ENCODE measurements around the gene MAZ. TPM values are rescaled to one million over a fixed set of nuclear protein-coding genes. Genes with fewer than 3 reads are reported as not detected.

Gene MAZ
- total and polyA plus RNA-seq, 2 of the 8 experiments (the other 6 are each of a cell fraction or from before 2014, with no cell fraction given) = 219 to 380 TPM

DNA sequence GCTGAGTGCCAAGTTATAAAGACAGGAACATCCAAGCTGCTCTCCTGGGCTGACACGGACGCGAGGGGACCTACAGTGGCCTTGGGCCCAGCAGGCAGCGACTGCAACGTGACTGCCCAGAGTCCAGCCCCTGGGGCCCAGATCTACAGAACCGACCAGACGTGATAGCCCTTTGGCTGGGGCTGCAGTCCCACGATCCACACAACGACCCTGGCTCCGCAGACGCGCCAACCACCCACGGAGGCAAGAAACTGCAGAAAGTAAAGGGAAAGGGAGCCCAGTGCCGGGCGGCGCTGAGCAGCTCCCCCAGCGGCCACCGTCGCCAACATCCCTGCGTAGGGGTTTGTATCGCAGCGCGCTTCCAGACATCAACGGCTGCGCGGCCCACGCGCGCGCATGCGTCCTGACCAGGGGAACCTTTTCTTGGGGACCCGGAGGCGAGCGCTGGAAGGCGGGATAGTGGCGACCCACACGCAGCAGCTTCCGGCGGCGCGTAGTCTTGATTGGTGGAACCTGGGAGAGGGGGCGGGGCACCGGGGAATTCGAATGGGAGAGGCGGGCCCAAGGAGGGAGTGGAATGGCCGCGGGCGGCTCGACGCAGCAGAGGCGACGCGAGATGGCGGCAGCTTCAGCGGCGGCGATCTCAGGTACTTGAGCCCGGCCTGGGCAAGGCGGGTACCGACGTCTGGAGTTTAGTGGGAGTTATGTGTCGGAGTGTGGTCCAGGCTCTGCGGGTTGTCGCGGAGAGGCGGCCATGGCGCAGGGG, 16.0 kb upstream of the MAZ start, which contains the start of gene KIF22:
Gene KIF22, plus strand, starts transcription at position 569 of the 766 bp plus-strand sequence. Its CDS starts 9 bp downstream, at position 578.
- H3K4me1 ChIP-seq (replicated peaks in 1 of 4; ENCODE audit: control insufficient read depth in 3 of 4, insufficient read depth in 4 of 4, low read length in 3 of 4) = peaks cover 3 to 16% (median 5%) of the 10 kb centered on the region in 4 experiments
- no peak for FAIRE-seq
- TF ChIP-seq, protein P1, sequence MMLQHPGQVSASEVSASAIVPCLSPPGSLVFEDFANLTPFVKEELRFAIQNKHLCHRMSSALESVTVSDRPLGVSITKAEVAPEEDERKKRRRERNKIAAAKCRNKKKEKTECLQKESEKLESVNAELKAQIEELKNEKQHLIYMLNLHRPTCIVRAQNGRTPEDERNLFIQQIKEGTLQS (IDR thresholded peaks at IDR 0.05; ENCODE audit: insufficient read depth, low read depth, low read length) = 0 out of 2 replicates have a peak, but pooled peaks have one; percentile 42
- TF ChIP-seq CTBP2 (IDR thresholded peaks at IDR 0.05; ENCODE audit: borderline replicate concordance, insufficient read depth, insufficient read length, low read length) = no peak
- TF ChIP-seq, protein P2, sequence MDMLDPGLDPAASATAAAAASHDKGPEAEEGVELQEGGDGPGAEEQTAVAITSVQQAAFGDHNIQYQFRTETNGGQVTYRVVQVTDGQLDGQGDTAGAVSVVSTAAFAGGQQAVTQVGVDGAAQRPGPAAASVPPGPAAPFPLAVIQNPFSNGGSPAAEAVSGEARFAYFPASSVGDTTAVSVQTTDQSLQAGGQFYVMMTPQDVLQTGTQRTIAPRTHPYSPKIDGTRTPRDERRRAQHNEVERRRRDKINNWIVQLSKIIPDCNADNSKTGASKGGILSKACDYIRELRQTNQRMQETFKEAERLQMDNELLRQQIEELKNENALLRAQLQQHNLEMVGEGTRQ (IDR thresholded peaks at IDR 0.05; ENCODE audit: low read length) = no peak
- peak in 1 of 2 experiments; percentile 85; a peak in 1 of 4 replicates for TF ChIP-seq HDAC2 (IDR thresholded peaks at IDR 0.05; ENCODE audit: borderline replicate concordance in 1 of 2, low read depth in 2 of 2, low read length in 2 of 2)
- peak; percentile 74; the same call in 1 of the 2 replicates for TF ChIP-seq TEAD4 (IDR thresholded peaks at IDR 0.05; ENCODE audit: low read depth, low read length)
- TF ChIP-seq BRCA1 (IDR thresholded peaks at IDR 0.05; ENCODE audit: low read depth, low read length) = no peak
- TF ChIP-seq KDM5A (IDR thresholded peaks at IDR 0.05; ENCODE audit: low read length) = peak; percentile 63
- peak; percentile 94 for TF ChIP-seq PHF8 (conservative IDR thresholded peaks at IDR 0.05; ENCODE audit: low read depth, low read length)

More for the DNA sequence above, 16.0 kb upstream of the MAZ start, which contains the start of gene KIF22:
- Histone ChIP-seq H2AK5ac (ENCODE audit: low read depth, low read length) (peak within 1 kb of the TSS; percentile 86; the same call in 1 of the 2 replicates), H3K27ac (ENCODE audit: low read depth, low read length) (peak within 1 kb of the TSS; percentile 67; the same call in 1 of the 2 replicates), H4K20me1 (replicated peaks in 1 of 2; ENCODE audit: control insufficient read depth in 1 of 2, insufficient read depth in 2 of 2, low read length in 2 of 2) (peaks cover 3 to 14% of the 10 kb centered on the region in 2 experiments), H3K23me2 (ENCODE audit: low read depth, low read length) (peaks cover 14% of the 10 kb centered on the region), H4K5ac (ENCODE audit: insufficient read length, low read depth, low read length) (peak within 1 kb of the TSS; percentile 94), H3K27me3 (replicated peaks in 1 of 4; ENCODE audit: control insufficient read depth in 3 of 4, extremely low read depth in 1 of 4, insufficient read depth in 3 of 4, low read length in 3 of 4) (no peaks in the 10 kb centered on the region), H4K8ac (ENCODE audit: extremely low read depth, insufficient read depth, low read length) (peak within 1 kb of the TSS; percentile 87), H3K79me1 (ENCODE audit: low read depth, low read length) (peaks cover 12% of the 10 kb centered on the region; the same call in 1 of the 2 replicates), H2BK5ac (ENCODE audit: low read depth, low read length) (peak within 1 kb of the TSS; percentile 97), H3K4me3 (ENCODE audit: extremely low read depth in 1 of 4, insufficient read depth in 2 of 4, low read depth in 3 of 4, low read length in 4 of 4) (peak within 1 kb of the TSS; percentile 92 to 98 (median 96)), H2BK20ac (ENCODE audit: low read length) (peak within 1 kb of the TSS; percentile 82; the same call in 1 of the 2 replicates), H2AFZ (ENCODE audit: low read length) (peak within 1 kb of the TSS; percentile 98), H3K79me2 (ENCODE audit: control insufficient read depth in 1 of 2, insufficient read depth in 2 of 2, low read length in 2 of 2) (peaks cover 28 to 48% of the 10 kb centered on the region in 2 experiments), H3K9ac (replicated peaks in 1 of 4; ENCODE audit: extremely low read depth in 1 of 4, low read depth in 3 of 4, low read length in 3 of 4) (peak within 1 kb of the TSS; percentile 73 to 88 (median 85)), H3K4ac (replicated peaks; ENCODE audit: insufficient read length, low read depth, low read length) (peak within 1 kb of the TSS; percentile 48), H3K9me3 (ENCODE audit: insufficient read depth in 2 of 2, low read depth in 1 of 2, low read length in 1 of 2) (no peaks in the 10 kb centered on the region), H4K91ac (replicated peaks; ENCODE audit: insufficient read length, low read length) (peak within 1 kb of the TSS; percentile 95), H3K36me3 (ENCODE audit: control insufficient read depth in 2 of 4, insufficient read depth in 4 of 4, low read length in 3 of 4) (peaks cover 0 to 11% (median 3%) of the 10 kb centered on the region in 4 experiments; a peak in 5 of 8 replicates), H3K4me2 (ENCODE audit: insufficient read depth in 1 of 2, low read depth in 2 of 2, low read length in 2 of 2) (peak within 1 kb of the TSS; percentile 97 to 100), H3K23ac (ENCODE audit: insufficient read length) (no peak within 1 kb of the TSS), H2BK12ac (ENCODE audit: low read depth, low read length) (peak within 1 kb of the TSS; percentile 75; the same call in 1 of the 2 replicates), H3K18ac (ENCODE audit: extremely low read depth, low read length) (peak within 1 kb of the TSS; percentile 97), H2BK120ac (replicated peaks; ENCODE audit: low read depth, low read length) (no peak within 1 kb of the TSS), H3K56ac (replicated peaks; ENCODE audit: insufficient read length, low read depth, low read length) (peak within 1 kb of the TSS; percentile 54), H3K14ac (ENCODE audit: insufficient read length) (no peak within 1 kb of the TSS), H2BK15ac (ENCODE audit: low read length) (peak within 1 kb of the TSS; percentile 3; the same call in 1 of the 2 replicates)
- 3% methylated on average over 60 of the region's 67 CpGs; no CpG with 5 or more reads in 1 of the 2 experiments for WGBS, 2 experiments (ENCODE audit: extremely low coverage in 1 of 2, insufficient coverage in 1 of 2, insufficient read length in 1 of 2, insufficient replicate concordance in 2 of 2, low coverage in 1 of 2, low lambda C conversion rate in 2 of 2, missing lambda C conversion rate in 1 of 2)
- peak; percentile 95 to 99 for DNase-seq (ENCODE audit: low read depth in 1 of 2, low spot score in 2 of 2)
- POLR2A ChIA-PET (ENCODE audit: partially characterized antibody) = interaction anchor here (0.7 to 3.6 kb wide), 35 partner anchors 11 to 301 kb away, joined by 3 to 58 read pairs (median 5); partner anchors contain the start of genes C16orf54, CDIPT, PAGR1 and TBX6
- CTCF ChIA-PET (ENCODE audit: partially characterized antibody) = interaction anchor here (0.6 to 2.8 kb wide), 20 partner anchors 10 to 98 kb away, joined by 3 to 23 read pairs (median 6); partner anchors contain the start of genes CDIPT, MAZ, PAGR1 and ZG16

All from H1 (cell line).